GM19328 (cell line): Measurements from ENCODE around the gene DPYD.

Source experiments
- ATAC-seq: cut with Tn5 transposase; IDR thresholded peaks from one replicate; pipeline ENCODE4 v1.9.1; 2021; ENCODE audit warnings: mild to moderate bottlenecking, moderate library complexity; ENCODE audit not compliant: unreplicated experiment

DPYD gene

DNA sequence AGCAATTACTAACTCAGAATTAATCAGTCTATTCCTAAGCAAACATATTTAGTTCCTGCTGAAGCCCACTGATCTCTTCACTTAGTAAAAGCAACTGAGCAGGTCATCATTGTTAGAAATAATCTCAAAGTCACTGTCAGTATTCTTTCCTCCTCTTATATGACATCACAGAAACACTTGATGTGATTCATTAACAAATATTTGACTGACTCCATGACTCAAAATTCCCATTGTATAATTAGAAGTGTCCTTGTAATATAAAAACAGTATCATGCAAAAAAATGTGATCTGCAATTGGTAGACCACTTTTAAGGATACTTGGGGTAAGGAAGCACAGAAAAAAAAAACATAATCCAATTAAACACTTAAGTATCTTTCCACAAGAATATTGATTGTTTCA, 194.4 kb downstream of the DPYD start:
- ATAC-seq: no peak

DNA sequence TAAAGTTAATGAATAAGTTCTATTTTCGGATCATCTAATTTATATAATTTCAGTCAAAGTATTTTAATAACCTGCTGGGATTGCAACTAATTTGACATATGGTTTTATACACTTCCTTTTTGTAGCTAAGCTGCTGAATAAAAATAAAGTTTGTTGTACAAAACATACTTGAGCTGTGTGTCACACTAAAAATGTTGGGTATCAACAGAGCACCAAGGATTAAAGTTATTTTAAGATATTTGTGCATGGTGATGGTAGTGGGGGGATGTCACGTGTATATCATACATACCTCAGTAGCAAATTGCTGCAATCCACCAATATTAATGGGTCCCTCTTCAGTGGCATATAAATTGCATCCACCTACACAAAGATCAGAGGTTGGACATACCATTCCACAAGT, 199.6 kb downstream of the DPYD start:
- ATAC-seq: no peak

DNA sequence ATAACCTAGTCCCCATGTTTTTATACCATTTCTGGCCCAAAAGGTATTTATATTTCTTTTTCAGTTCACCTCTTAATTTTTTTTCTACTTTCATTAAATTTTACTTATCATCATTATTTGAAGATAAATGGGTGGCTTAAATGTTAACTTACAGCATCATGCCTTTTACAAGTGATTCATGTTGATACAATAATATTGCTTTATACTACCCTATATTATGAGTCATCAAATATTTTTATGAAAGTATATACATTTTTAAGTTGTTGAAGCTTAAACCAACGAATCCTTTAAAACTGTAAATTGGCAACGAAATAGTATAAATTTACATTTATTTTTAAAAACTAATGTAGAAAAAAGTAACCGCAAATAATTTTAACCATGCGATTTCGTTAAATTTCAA, 207.9 kb downstream of the DPYD start:
- ATAC-seq: no peak

DNA sequence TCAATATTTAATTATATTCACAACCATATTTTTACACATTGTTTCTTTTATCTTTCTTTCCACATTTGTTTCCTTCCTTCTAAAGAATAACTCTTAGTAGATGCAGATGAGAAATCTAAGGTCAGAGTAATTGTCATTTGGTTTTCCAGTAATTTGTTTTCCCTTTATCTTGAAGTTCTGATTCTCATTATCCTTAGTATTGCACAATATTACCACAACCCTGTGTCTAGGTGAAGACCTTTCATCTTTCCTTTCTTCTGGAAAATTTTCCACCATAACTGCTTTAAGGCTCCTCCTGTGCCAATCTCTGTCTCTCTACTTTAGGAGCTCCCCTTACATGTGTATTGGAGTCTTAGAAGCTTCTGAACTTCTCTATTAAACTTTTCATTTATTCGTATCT, 209.0 kb downstream of the DPYD start:
- no peak for ATAC-seq

- ATAC-seq: no peak
Observed at GRCh38 chr1:97693601-97694000, 227.2 kb downstream of the DPYD start.

DNA sequence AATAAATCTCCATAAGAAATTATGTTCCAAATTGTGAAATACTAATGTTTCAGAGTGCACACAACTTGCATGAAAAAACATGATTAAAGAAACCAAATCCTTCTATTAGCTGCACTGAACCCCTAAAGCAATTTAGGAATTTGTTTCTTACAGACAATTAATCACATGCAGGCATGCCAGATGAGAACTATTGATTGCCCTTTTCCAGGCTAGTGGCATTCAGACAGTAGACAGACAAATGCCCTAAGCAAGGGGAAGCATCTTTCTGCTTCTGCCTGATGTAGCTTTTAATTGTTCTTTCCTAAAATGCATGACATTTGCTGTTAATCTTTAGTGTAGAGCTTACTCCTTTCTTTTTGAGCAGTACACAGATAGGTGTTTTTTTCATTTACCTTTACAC, 229.5 kb downstream of the DPYD start:
- no peak for ATAC-seq

DNA sequence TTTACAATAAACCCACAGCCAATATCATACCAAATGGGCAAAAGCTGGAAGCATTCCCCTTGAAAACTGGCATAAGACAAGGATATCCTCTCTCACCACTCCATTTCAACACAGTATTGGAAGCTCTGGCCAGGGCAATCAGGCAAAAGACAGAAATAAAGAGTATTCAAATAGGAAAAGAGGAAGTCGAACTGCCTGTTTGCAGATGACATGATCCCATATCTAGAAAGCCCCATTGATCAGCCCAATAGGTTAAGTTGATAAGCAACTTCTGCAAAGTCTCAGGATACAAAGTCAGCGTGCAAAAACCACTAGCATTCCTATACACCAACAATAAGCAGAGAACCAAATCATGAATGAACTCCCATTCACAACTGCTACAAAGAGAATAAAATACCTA, 235.5 kb downstream of the DPYD start:
- no peak for ATAC-seq

DNA sequence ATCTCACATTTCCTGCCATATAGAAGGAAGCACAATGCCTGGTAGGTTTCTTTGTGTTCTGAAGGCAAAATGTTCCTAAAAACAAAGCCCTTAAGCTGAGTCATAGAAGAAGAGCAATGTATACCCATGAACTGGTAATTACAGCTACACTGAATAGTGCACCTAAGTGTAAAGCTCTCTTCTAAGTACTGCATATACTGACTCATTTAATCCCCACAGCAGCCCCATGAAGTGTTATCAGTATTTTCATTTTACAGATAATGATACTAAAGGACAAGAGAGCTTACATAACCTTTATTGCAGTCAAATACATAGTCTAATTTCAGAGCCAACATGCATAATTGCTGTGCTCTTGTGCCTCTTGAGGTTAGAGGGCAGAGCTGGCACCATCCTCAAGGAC, 239.9 kb downstream of the DPYD start:
- ATAC-seq: no peak

DNA sequence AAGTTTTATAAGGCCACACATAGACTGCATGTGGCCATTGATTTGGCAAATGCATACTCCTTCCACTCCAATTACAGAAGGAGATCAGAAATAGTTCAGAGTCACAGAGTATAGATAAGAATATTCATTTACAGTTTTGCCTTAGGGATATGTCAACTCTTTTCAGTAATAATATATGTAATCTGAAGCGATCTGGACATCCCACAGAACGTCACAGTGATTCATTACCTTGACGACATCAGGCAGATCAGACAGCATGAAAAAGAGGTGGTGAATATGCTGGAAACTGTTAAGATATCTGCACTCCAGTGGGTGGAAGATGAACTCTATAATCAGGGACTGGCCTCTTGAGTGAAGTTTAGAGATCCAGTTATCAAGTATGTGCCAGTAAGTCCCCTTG, 240.4 kb downstream of the DPYD start:
- no peak for ATAC-seq

GRCh38 chr1:97677702-97678101, 243.1 kb downstream of the DPYD start:
- ATAC-seq: no peak

- no peak for ATAC-seq
Observed at GRCh38 chr1:97674517-97674916, 246.3 kb downstream of the DPYD start.

- no peak for ATAC-seq
Observed at GRCh38 chr1:97668945-97669344, 251.9 kb downstream of the DPYD start.

- no peak for ATAC-seq
Observed at GRCh38 chr1:97660431-97661105, 260.3 kb downstream of the DPYD start.

- no peak for ATAC-seq
Observed at GRCh38 chr1:97654876-97655585, 265.8 kb downstream of the DPYD start.

GRCh38 chr1:97651250-97651649, 269.6 kb downstream of the DPYD start:
- ATAC-seq: no peak

GRCh38 chr1:97649591-97649990, 271.2 kb downstream of the DPYD start:
- no peak for ATAC-seq

DNA sequence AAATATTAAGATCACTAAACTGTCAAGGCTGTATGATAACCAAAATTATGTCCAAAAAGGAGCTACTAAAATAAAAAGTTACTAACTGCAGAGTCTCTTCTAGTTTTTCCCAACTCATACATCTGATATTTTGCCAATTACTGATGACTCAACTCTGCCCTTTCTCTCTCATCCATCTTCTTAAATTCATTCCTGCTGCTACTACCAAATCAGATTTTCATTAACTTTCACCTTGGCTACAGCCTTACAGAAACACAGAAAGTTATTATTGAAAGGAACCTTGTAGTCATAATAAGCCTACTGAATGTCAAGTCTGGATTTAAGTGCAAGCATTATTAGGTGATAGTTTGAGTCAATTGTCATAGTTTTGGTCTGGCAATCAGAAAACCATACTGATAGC, 273.1 kb downstream of the DPYD start:
- ATAC-seq: no peak

DNA sequence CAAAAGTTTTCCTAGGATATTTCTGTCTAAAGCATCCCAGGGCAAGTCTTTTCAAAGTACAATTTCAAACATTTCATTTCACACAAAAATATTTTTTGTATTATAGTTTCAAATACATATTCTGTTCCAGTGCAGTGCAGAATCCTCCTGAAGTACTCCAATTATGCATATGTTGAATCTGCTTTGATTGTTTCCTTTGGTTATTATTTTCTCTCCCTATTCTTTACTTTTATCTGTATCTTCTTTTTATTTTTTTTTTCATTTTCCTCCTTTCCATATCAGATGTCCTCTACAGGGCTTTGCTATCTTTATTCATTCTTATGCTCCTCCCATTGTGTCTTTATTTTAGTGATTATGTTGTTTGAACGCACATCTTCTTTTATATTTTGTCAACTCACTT, 274.8 kb downstream of the DPYD start:
- no peak for ATAC-seq

DNA sequence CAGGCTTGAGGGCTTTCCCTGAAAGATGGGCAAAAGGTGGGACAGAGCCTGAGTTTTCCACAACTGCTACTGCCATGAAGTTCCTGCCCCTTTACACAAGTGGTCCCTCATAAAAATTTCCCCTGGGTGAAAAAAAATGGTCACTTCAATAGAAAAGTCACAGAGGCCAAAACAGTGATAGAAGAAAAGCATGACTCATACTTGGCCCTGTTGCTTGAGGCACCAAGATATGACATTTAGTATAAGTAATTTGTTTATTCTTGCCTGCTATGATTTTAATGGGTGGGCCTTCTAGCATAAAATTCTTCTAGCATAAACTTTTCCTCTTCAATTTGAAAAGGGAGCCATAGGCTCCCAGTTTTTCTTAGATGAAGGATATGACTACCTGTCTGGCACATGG, 280.2 kb downstream of the DPYD start:
- no peak for ATAC-seq

DNA sequence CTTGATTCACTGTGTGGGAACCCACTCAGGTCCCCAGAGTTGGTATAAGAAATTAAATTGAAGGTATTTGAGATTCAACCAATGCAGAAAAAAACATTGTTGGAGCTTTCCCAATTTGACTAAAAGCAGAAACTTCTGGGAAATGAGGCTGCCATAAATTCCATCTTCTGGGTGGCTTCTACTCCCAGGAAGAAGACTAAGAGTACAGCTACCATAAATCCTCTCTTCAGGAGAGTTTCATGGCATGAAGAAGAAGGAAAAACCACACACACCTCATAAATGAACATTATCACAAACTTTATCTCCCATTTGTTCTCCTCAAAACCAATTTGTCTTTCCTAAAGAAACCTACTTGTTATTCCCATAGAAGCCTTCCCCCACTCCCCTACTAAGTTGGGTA, 283.9 kb downstream of the DPYD start:
- ATAC-seq: no peak

DNA sequence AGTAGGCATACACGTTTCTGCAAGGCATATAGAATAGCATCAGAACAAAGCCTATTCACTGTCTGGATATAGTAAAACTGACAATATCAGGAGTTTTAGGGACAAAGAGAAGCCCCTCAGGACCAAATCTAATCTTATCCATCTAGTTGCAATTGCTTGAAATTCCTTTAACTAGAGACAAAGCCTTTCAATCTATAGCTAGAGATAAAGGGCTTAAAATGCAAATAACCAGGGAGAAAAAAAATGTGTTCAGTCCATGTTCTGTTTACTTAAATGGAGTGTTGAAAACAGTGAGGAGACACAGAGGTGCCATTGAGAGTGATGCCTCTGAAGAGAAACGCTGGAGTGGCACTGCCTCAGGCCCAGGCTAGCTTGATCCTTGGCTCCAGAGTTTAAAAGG, 286.1 kb downstream of the DPYD start:
- ATAC-seq: no peak

GRCh38 chr1:97632776-97633175, 288.1 kb downstream of the DPYD start:
- ATAC-seq: no peak

- no peak for ATAC-seq
Observed at GRCh38 chr1:97632075-97632474, 288.8 kb downstream of the DPYD start.
